Activated T-cell treated with anti-CD3 and anti-CD28 coated beads, Interleukin-2, amount 50 U/mL, for 4 hours (primary cell): ENCODE measurements around the gene RPF1. TPM values are rescaled to one million over a fixed set of nuclear protein-coding genes. Genes with fewer than 3 reads are reported as not detected.

Experiments used
- ATAC-seq, 2 donors: fragments of 200-7000 bp; cut with Tn5 transposase; one replicate each; pipeline ENCODE4 v1.10.0; 2021
- DNase-seq: peaks from one replicate; pipeline ENCODE4 v3.0.0-alpha.2; 2020
- H3K27me3 Mint-ChIP-seq: one replicate; pipeline ENCODE4 v1.8.0; 2021; ENCODE audit warnings: low read depth, mixed read lengths
- H3K36me3 Mint-ChIP-seq: one replicate; pipeline ENCODE4 v1.8.0; 2022; ENCODE audit warnings: mixed read lengths; ENCODE audit not compliant: insufficient read depth
- H3K4me1 Mint-ChIP-seq: one replicate; pipeline ENCODE4 v1.8.0; 2021; ENCODE audit warnings: low read depth, mixed read lengths
- H3K4me3 Mint-ChIP-seq: one replicate; pipeline ENCODE4 v1.8.0; 2021; ENCODE audit warnings: mild to moderate bottlenecking, moderate library complexity, mixed read lengths
- H3K9me3 Mint-ChIP-seq: one replicate; pipeline ENCODE4 v1.8.0; 2021; ENCODE audit warnings: mixed read lengths
- total RNA-seq, 3 donors: library from RNA; stranded (reverse); gene quantifications; one replicate each; pipeline ENCODE4 v1.2.1, GENCODE V29; 2021

Gene RPF1
- total RNA-seq, 3 donors from 2014 or later: 88.2 to 96.1 (median 92.9) TPM

GRCh38 chr1:84467298-84467697 lies 11.8 kb upstream of the RPF1 start:
- H3K27me3 Mint-ChIP-seq: peaks cover 45% of the 10 kb centered on the region
- no peaks in the 10 kb centered on the region for H3K4me1 Mint-ChIP-seq
- H3K4me3 Mint-ChIP-seq: no peak overlapping the region
- no peak for DNase-seq
- ATAC-seq: no peak
- no peaks in the 10 kb centered on the region for H3K36me3 Mint-ChIP-seq
- no peaks in the 10 kb centered on the region for H3K9me3 Mint-ChIP-seq

- DNase-seq (no peak), ATAC-seq (no peak)
- H3K27me3 Mint-ChIP-seq: peaks cover 42% of the 10 kb centered on the region
- no peak overlapping the region for H3K4me3 Mint-ChIP-seq
- H3K36me3 Mint-ChIP-seq: peaks cover 10% of the 10 kb centered on the region
- H3K9me3 Mint-ChIP-seq: peaks cover 10% of the 10 kb centered on the region
- H3K4me1 Mint-ChIP-seq: peaks cover 19% of the 10 kb centered on the region
Observed at GRCh38 chr1:84476225-84476624, 2.8 kb upstream of the RPF1 start.

- Mint-ChIP-seq H3K9me3 (peaks cover 10% of the 10 kb centered on the region), H3K4me1 (peaks cover 42% of the 10 kb centered on the region), H3K27me3 (peaks cover 18% of the 10 kb centered on the region), H3K36me3 (peaks cover 32% of the 10 kb centered on the region), H3K4me3 (peak overlapping the region; percentile 100)
- ATAC-seq (peak in 1 of 2 donors; percentile 26), DNase-seq (no peak)
Observed at GRCh38 chr1:84479998-84480397, 932 bp downstream of the RPF1 start.

GRCh38 chr1:84480650-84481049 lies 1.6 kb downstream of the RPF1 start:
- peaks cover 46% of the 10 kb centered on the region for H3K4me1 Mint-ChIP-seq
- peaks cover 10% of the 10 kb centered on the region for H3K9me3 Mint-ChIP-seq
- H3K36me3 Mint-ChIP-seq: peaks cover 36% of the 10 kb centered on the region
- ATAC-seq: no peak
- peaks cover 15% of the 10 kb centered on the region for H3K27me3 Mint-ChIP-seq
- H3K4me3 Mint-ChIP-seq: peak overlapping the region; percentile 100
- DNase-seq: no peak

- ATAC-seq (no peak), DNase-seq (no peak)
- H3K27me3 Mint-ChIP-seq: peaks cover 12% of the 10 kb centered on the region
- H3K4me3 Mint-ChIP-seq: peak overlapping the region; percentile 74
- peaks cover 51% of the 10 kb centered on the region for H3K4me1 Mint-ChIP-seq
- H3K9me3 Mint-ChIP-seq: peaks cover 10% of the 10 kb centered on the region
- peaks cover 41% of the 10 kb centered on the region for H3K36me3 Mint-ChIP-seq
Observed at GRCh38 chr1:84481317-84481716, 2.3 kb downstream of the RPF1 start.

GRCh38 chr1:84488107-84488506 lies 9.0 kb downstream of the RPF1 start:
- H3K36me3 Mint-ChIP-seq: peaks cover 38% of the 10 kb centered on the region
- peaks cover 39% of the 10 kb centered on the region for H3K4me1 Mint-ChIP-seq
- no peak overlapping the region for H3K4me3 Mint-ChIP-seq
- H3K9me3 Mint-ChIP-seq: no peaks in the 10 kb centered on the region
- no peaks in the 10 kb centered on the region for H3K27me3 Mint-ChIP-seq
- ATAC-seq (no peak), DNase-seq (no peak)

- no peaks in the 10 kb centered on the region for H3K9me3 Mint-ChIP-seq
- no peak for ATAC-seq
- H3K27me3 Mint-ChIP-seq: no peaks in the 10 kb centered on the region
- no peak overlapping the region for H3K4me3 Mint-ChIP-seq
- H3K4me1 Mint-ChIP-seq: peaks cover 33% of the 10 kb centered on the region
- no peak for DNase-seq
- peaks cover 37% of the 10 kb centered on the region for H3K36me3 Mint-ChIP-seq
Observed at GRCh38 chr1:84489766-84490165, 10.7 kb downstream of the RPF1 start.

- no peak overlapping the region for H3K4me3 Mint-ChIP-seq
- H3K36me3 Mint-ChIP-seq: peaks cover 38% of the 10 kb centered on the region
- H3K27me3 Mint-ChIP-seq: no peaks in the 10 kb centered on the region
- no peak for DNase-seq
- no peak for ATAC-seq
- peaks cover 13% of the 10 kb centered on the region for H3K4me1 Mint-ChIP-seq
- no peaks in the 10 kb centered on the region for H3K9me3 Mint-ChIP-seq
Observed at GRCh38 chr1:84492726-84493125, 13.7 kb downstream of the RPF1 start.

- Mint-ChIP-seq H3K4me3 (no peak overlapping the region), H3K27me3 (no peaks in the 10 kb centered on the region), H3K9me3 (no peaks in the 10 kb centered on the region), H3K4me1 (peaks cover 13% of the 10 kb centered on the region), H3K36me3 (peaks cover 45% of the 10 kb centered on the region)
- ATAC-seq (peak; percentile 30 to 41), DNase-seq (no peak)
Observed at GRCh38 chr1:84493747-84494146, 14.7 kb downstream of the RPF1 start.

- H3K27me3 Mint-ChIP-seq: no peaks in the 10 kb centered on the region
- no peak for DNase-seq
- peaks cover 37% of the 10 kb centered on the region for H3K36me3 Mint-ChIP-seq
- H3K9me3 Mint-ChIP-seq: no peaks in the 10 kb centered on the region
- H3K4me3 Mint-ChIP-seq: no peak overlapping the region
- ATAC-seq: no peak
- H3K4me1 Mint-ChIP-seq: peaks cover 18% of the 10 kb centered on the region
Observed at GRCh38 chr1:84496498-84496897, 17.4 kb downstream of the RPF1 start.

GRCh38 chr1:84497631-84498275 lies 18.7 kb downstream of the RPF1 start:
- H3K36me3 Mint-ChIP-seq: peaks cover 39% of the 10 kb centered on the region
- H3K4me3 Mint-ChIP-seq: no peak overlapping the region
- H3K27me3 Mint-ChIP-seq: no peaks in the 10 kb centered on the region
- H3K9me3 Mint-ChIP-seq: no peaks in the 10 kb centered on the region
- ATAC-seq: peak in 1 of 2 donors; percentile 50
- DNase-seq: no peak
- H3K4me1 Mint-ChIP-seq: peaks cover 27% of the 10 kb centered on the region

- Mint-ChIP-seq H3K36me3 (peaks cover 16% of the 10 kb centered on the region), H3K4me3 (no peak overlapping the region), H3K27me3 (no peaks in the 10 kb centered on the region), H3K4me1 (peaks cover 52% of the 10 kb centered on the region), H3K9me3 (no peaks in the 10 kb centered on the region)
- no peak for ATAC-seq
- no peak for DNase-seq
Observed at GRCh38 chr1:84502927-84503326, 23.9 kb downstream of the RPF1 start.

- Mint-ChIP-seq H3K36me3 (peaks cover 8% of the 10 kb centered on the region), H3K4me3 (peak overlapping the region; percentile 100), H3K9me3 (peaks cover 7% of the 10 kb centered on the region), H3K4me1 (peaks cover 48% of the 10 kb centered on the region), H3K27me3 (no peaks in the 10 kb centered on the region)
- ATAC-seq (peak; percentile 3 to 4), DNase-seq (no peak)
Observed at GRCh38 chr1:84504580-84505492, 25.8 kb downstream of the RPF1 start.

GRCh38 chr1:84505493-84506001 lies 26.5 kb downstream of the RPF1 start:
- Mint-ChIP-seq H3K27me3 (no peaks in the 10 kb centered on the region), H3K9me3 (peaks cover 7% of the 10 kb centered on the region), H3K36me3 (peaks cover 8% of the 10 kb centered on the region), H3K4me1 (peaks cover 44% of the 10 kb centered on the region), H3K4me3 (peak overlapping the region; percentile 100)
- DNase-seq (no peak), ATAC-seq (peak; percentile 23 to 27)
